Epithelial cell of esophagus (primary cell): ENCODE results near the gene CARD11.
A peak's percentile ranks its signal among the peaks of the same experiment; 100 is the strongest.
"Not testable (repeated sequence)": the region's sequence is repeated elsewhere in the genome, so short reads cannot be mapped to it uniquely, and the experiment has no call there.

Source experiments
- DNase-seq: peaks from one replicate; pipeline ENCODE4 v3.0.0; 2010; ENCODE audit warnings: low read depth
- H3K4me3 ChIP-seq: 2 replicates; pipeline ENCODE4 v1.5.1; 2011; ENCODE audit warnings: mild to moderate bottlenecking, low read length, control low read depth
- CTCF ChIP-seq: IDR thresholded peaks from 2 replicates; pipeline ENCODE4 v1.5.1; 2011; ENCODE audit warnings: low read depth, mild to moderate bottlenecking, low read length, control low read depth, inconsistent platforms; ENCODE audit not compliant: insufficient read depth; ENCODE audit errors: missing control alignments

The CARD11 gene

GRCh38 chr7:3055626-3056025 lies 12.0 kb upstream of the CARD11 start:
- no peak for TF ChIP-seq CTCF

DNA sequence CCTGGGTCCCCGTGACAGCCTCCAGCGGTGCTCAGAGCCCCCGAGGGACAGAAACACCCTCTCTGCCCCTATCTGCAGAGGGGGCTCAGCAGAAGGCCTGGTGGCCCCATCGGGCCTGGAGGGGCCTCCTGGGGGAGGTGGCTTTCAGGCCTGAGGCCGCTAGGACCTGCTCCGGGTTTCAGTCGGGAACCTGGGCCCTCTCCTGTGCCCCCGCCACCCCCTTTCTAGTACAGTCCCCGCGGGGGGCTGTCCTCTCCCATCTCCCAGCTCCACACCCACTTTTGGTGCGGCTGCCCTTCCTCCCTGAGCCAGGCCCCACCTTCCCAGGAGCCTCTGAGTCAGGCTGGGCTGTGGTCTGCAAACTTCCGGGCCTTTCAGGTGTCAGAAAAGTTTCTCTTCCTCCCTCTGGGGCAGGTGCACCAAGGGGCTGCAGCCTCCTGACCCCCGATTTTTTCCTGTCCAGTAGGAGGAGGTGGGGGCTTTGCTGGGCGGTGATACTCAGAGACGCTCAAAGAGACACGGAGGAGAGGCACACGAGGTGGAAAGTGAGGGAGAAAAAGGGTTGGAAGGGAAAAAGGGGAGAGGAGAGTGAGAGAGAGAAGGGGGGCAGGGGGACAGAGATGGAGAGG lies 692 bp downstream of the CARD11 start:
- H3K4me3 ChIP-seq: peak overlapping the region; percentile 29
- no peak for TF ChIP-seq CTCF
- peak; percentile 40 for DNase-seq

More at GRCh38 chr7:3055626-3056025, 12.0 kb upstream of the CARD11 start:
- H3K4me3 ChIP-seq: no peak overlapping the region
- DNase-seq: no peak

GRCh38 chr7:3041986-3042675 lies 1.5 kb downstream of the CARD11 start:
- H3K4me3 ChIP-seq: no peak overlapping the region
- no peak for DNase-seq
- no peak for TF ChIP-seq CTCF

DNA sequence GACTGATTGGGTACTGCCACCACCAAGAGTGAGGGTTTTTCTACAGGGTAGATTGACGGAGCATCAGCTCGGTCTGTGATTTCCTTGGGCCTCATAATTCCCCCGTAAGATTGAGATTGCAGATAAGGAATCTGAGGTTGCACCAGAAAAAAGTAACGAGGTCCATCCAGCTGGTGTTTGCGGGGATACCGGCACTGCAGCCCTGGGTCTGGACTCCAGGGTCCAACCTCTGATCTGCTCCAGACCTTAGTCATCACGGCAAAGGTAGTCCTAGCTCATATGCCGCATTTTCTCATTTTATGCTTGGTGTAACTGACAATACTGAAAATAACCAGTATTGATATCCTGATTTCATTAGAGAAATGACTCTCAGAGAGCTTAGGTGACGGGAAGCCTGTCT lies 3.9 kb downstream of the CARD11 start:
- no peak for TF ChIP-seq CTCF
- H3K4me3 ChIP-seq: no peak overlapping the region
- no peak for DNase-seq

DNA sequence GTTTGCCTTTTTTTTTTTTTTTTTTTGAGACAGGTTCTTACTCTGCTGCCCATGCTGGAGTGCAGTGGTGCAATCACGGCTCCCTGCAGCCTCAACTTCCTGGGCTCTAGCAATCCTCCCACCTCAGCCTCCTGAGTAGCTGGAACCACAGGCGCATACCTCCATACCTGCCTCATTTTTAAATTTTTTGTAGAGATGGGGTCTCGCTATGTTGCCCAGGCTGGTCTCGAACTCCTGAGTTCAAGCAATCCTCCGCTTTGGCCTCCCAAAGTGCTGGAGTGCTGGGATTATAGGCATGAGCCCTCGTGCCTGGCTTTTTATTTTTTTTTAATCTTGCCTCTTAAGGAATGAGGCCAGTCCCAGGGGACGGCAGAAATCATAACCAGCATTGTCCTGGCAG lies 5.7 kb downstream of the CARD11 start:
- DNase-seq, H3K4me3 ChIP-seq: not testable (repeated sequence)

- no peak for TF ChIP-seq CTCF
- H3K4me3 ChIP-seq: no peak overlapping the region
- DNase-seq: no peak
These were observed 6.4 kb downstream of the CARD11 start for GRCh38 chr7:3037259-3037658.

DNA sequence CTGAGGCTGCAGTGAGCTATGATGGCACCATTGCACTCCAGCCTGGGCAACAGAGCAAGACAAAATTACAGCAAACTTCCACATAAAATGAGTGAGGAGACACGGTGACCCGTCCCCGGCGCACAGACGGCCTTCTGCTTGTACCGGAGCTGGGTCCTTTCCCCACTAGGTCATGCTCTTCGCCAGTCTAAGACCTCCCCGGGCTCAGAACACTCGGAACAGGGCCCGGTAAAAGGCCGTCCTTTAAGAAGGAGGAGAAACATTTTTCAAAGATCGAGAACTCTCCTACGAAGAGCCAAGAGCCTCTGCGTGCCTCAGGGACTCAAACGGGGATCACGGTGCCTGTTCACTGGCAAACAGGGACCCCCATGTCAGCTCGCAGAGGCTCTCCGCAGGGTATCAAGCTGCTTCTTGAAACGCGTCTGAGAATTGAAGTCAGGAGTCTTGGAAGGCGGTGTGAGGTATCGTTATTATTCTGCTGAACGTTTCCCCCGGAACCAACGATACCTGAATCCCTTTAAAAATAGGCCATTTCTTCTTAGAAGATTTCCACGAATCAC lies 9.0 kb downstream of the CARD11 start:
- DNase-seq: no peak
- no peak overlapping the region for H3K4me3 ChIP-seq
- no peak for TF ChIP-seq CTCF
